Right cardiac atrium (tissue), 5 donors: ENCODE data around the gene RPRD2. TPM values are rescaled to one million over a fixed set of nuclear protein-coding genes. Genes with fewer than 3 reads are reported as not detected.

Source experiments
- ATAC-seq, 2 donors: fragments of 200-7000 bp; cut with Tn5 transposase; one replicate each; pipeline versions ENCODE4 v1.8.0 to v1.9.1; 2020; ENCODE audit warnings: moderate library complexity in 2 of 2, mild to moderate bottlenecking in 1 of 2
- DNase-seq, 3 donors: peaks; one replicate each; pipeline ENCODE4 v3.0.0-alpha.2; 2020
- H3K27ac ChIP-seq: one replicate; pipeline ENCODE4 v1.5.1; 2013; ENCODE audit warnings: mild to moderate bottlenecking, low read length, control low read depth, moderate library complexity
- H3K27me3 ChIP-seq: one replicate; pipeline ENCODE4 v1.6.1; 2013; ENCODE audit not compliant: control insufficient read depth, insufficient read depth
- H3K4me1 ChIP-seq: one replicate; pipeline ENCODE4 v1.6.1; 2013; ENCODE audit warnings: low read length; ENCODE audit not compliant: control insufficient read depth, insufficient read depth
- H3K4me3 ChIP-seq: one replicate; pipeline ENCODE4 v1.5.1; 2013; ENCODE audit warnings: low read length, control low read depth
- H3K9me3 ChIP-seq: one replicate; pipeline ENCODE4 v1.6.1; 2013; ENCODE audit warnings: low read length; ENCODE audit not compliant: control insufficient read depth
- WGBS: extraction: QIAGEN DNeasy Blood & Tissue Kit; methylation state at CpG from one replicate; pipeline ENCODE4 v1.1.7; 2013; 5-methylcytosine and 5-hydroxymethylcytosine counted together
- intact Hi-C, 4 donors: fragments of 100-400 bp; cut with DNase I; formaldehyde crosslinking; loops; one replicate each; pipeline versions ENCODE4 v1.11.0 to v1.14.0; 2022 to 2023
- polyA plus RNA-seq: library from polyadenylated mRNA; stranded (reverse); fragments of 200-250 nt; gene quantifications from one replicate; pipeline ENCODE4 v1.2.3, GENCODE V29; 2013
- total RNA-seq, 4 donors: library from RNA; stranded (reverse); fragmentation: NEBNext Ultra II Directional; extraction: Animal tissue kit (Norgen Biotek cat#: 25700); gene quantifications; one replicate each; pipeline ENCODE4 v1.2.1, GENCODE V29; 2021
- donor health status: healthy with polysubstance abuse.
- donor health status: DM: no; HTN: yes; CAD: no.
- donor health status: DM: no; HTN: no; CAD: no.
- donor health status: DM: no; HTN: yes; CAD: no; lungs with severe emphysema.
- donor health status: DM: yes; HTN: yes; CAD: no.

RPRD2 gene
- total and polyA plus RNA-seq, 5 donors: 10.0 to 32.4 (median 26.7) TPM

- WGBS: 0% methylated on average over 3 of the region's 3 CpGs
- H3K4me3 ChIP-seq: peak overlapping the region; percentile 99
- intact Hi-C loops: no loop called here
- no peaks in the 10 kb centered on the region for H3K9me3 ChIP-seq
- no peaks in the 10 kb centered on the region for H3K27me3 ChIP-seq
- H3K27ac ChIP-seq: no peak overlapping the region
- no peak for ATAC-seq
- DNase-seq: no peak
- no peaks in the 10 kb centered on the region for H3K4me1 ChIP-seq
Measured at GRCh38 chr1:150365941-150366340, 2.0 kb downstream of the RPRD2 start.

GRCh38 chr1:150366416-150367296, 2.7 kb downstream of the RPRD2 start:
- intact Hi-C loops: no loop called here
- Histone ChIP-seq H3K4me1 (no peaks in the 10 kb centered on the region), H3K27me3 (no peaks in the 10 kb centered on the region), H3K4me3 (peak overlapping the region; percentile 99), H3K27ac (no peak overlapping the region), H3K9me3 (no peaks in the 10 kb centered on the region)
- ATAC-seq (no peak), DNase-seq (no peak)
- WGBS: 15% methylated on average over 12 of the region's 12 CpGs

GRCh38 chr1:150371110-150371509, 7.2 kb downstream of the RPRD2 start:
- Histone ChIP-seq H3K27me3 (no peaks in the 10 kb centered on the region), H3K9me3 (no peaks in the 10 kb centered on the region), H3K4me3 (no peak overlapping the region), H3K4me1 (peaks cover 2% of the 10 kb centered on the region), H3K27ac (no peak overlapping the region)
- WGBS: 90% methylated on average over 8 of the region's 8 CpGs
- ATAC-seq: no peak
- no peak for DNase-seq
- intact Hi-C loops: no loop called here

- Histone ChIP-seq H3K27ac (no peak overlapping the region), H3K9me3 (no peaks in the 10 kb centered on the region), H3K4me3 (no peak overlapping the region), H3K4me1 (peaks cover 2% of the 10 kb centered on the region), H3K27me3 (no peaks in the 10 kb centered on the region)
- no peak for DNase-seq
- no peak for ATAC-seq
- intact Hi-C loops: no loop called here
- 98% methylated on average over 1 of the region's 1 CpG for WGBS
Measured at GRCh38 chr1:150372580-150372979, 8.6 kb downstream of the RPRD2 start.

GRCh38 chr1:150376110-150376509, 12.2 kb downstream of the RPRD2 start:
- intact Hi-C loops: no loop called here
- peaks cover 2% of the 10 kb centered on the region for H3K4me1 ChIP-seq
- no peak overlapping the region for H3K4me3 ChIP-seq
- DNase-seq: no peak
- no peak overlapping the region for H3K27ac ChIP-seq
- no peak for ATAC-seq
- H3K9me3 ChIP-seq: no peaks in the 10 kb centered on the region
- no peaks in the 10 kb centered on the region for H3K27me3 ChIP-seq

GRCh38 chr1:150383631-150384324, 19.8 kb downstream of the RPRD2 start:
- 21% methylated on average over 3 of the region's 3 CpGs for WGBS
- H3K9me3 ChIP-seq: no peaks in the 10 kb centered on the region
- no peak overlapping the region for H3K4me3 ChIP-seq
- peaks cover 13% of the 10 kb centered on the region for H3K4me1 ChIP-seq
- H3K27me3 ChIP-seq: no peaks in the 10 kb centered on the region
- no peak for DNase-seq
- no peak overlapping the region for H3K27ac ChIP-seq
- no peak for ATAC-seq
- intact Hi-C loops: no loop called here

- no peak overlapping the region for H3K27ac ChIP-seq
- H3K27me3 ChIP-seq: no peaks in the 10 kb centered on the region
- ATAC-seq: no peak
- 94% methylated on average over 10 of the region's 10 CpGs for WGBS
- H3K4me3 ChIP-seq: no peak overlapping the region
- intact Hi-C loops: no loop called here
- no peaks in the 10 kb centered on the region for H3K9me3 ChIP-seq
- no peak for DNase-seq
- H3K4me1 ChIP-seq: peaks cover 16% of the 10 kb centered on the region
Measured at GRCh38 chr1:150385537-150386445, 21.8 kb downstream of the RPRD2 start.

- Histone ChIP-seq H3K9me3 (no peaks in the 10 kb centered on the region), H3K4me1 (peaks cover 16% of the 10 kb centered on the region), H3K27ac (no peak overlapping the region), H3K27me3 (no peaks in the 10 kb centered on the region), H3K4me3 (no peak overlapping the region)
- 75% methylated on average over 1 of the region's 1 CpG for WGBS
- DNase-seq (no peak), ATAC-seq (no peak)
- intact Hi-C loops: no loop called here
Measured at GRCh38 chr1:150386592-150386991, 22.6 kb downstream of the RPRD2 start.

GRCh38 chr1:150387200-150387599, 23.3 kb downstream of the RPRD2 start:
- H3K4me3 ChIP-seq: no peak overlapping the region
- H3K9me3 ChIP-seq: no peaks in the 10 kb centered on the region
- H3K27me3 ChIP-seq: no peaks in the 10 kb centered on the region
- DNase-seq (no peak), ATAC-seq (no peak)
- H3K27ac ChIP-seq: no peak overlapping the region
- intact Hi-C loops: no loop called here
- peaks cover 16% of the 10 kb centered on the region for H3K4me1 ChIP-seq

GRCh38 chr1:150388241-150388640, 24.3 kb downstream of the RPRD2 start:
- 95% methylated on average over 5 of the region's 5 CpGs for WGBS
- Histone ChIP-seq H3K27ac (no peak overlapping the region), H3K27me3 (no peaks in the 10 kb centered on the region), H3K4me1 (peaks cover 9% of the 10 kb centered on the region), H3K4me3 (no peak overlapping the region), H3K9me3 (no peaks in the 10 kb centered on the region)
- DNase-seq (no peak), ATAC-seq (no peak)
- intact Hi-C loops: no loop called here

- Histone ChIP-seq H3K4me3 (no peak overlapping the region), H3K27ac (no peak overlapping the region), H3K9me3 (no peaks in the 10 kb centered on the region), H3K4me1 (peaks cover 8% of the 10 kb centered on the region), H3K27me3 (no peaks in the 10 kb centered on the region)
- ATAC-seq (no peak), DNase-seq (no peak)
- intact Hi-C loops: no loop called here
- 40% methylated on average over 4 of the region's 4 CpGs for WGBS
Measured at GRCh38 chr1:150389650-150390049, 25.7 kb downstream of the RPRD2 start.
